Stimulated activated CD8-positive, alpha-beta memory T cell treated with anti-CD3 and anti-CD28 coated beads, Interleukin-4, amount 100 ng/mL, for 1 hour (primary cell): Measurements from ENCODE around the gene HDAC4.

Source experiments
- DNase-seq, 2 donors: peaks; one replicate each; pipeline ENCODE4 v3.0.0-alpha.2; 2020; ENCODE audit warnings: low read depth in 2 of 2, low spot score in 1 of 2

Gene HDAC4

GRCh38 chr2:239211396-239212094 lies 189.3 kb downstream of the HDAC4 start:
- DNase-seq = no peak

- DNase-seq = no peak
These were observed 191.0 kb downstream of the HDAC4 start for GRCh38 chr2:239209783-239210182.

DNA sequence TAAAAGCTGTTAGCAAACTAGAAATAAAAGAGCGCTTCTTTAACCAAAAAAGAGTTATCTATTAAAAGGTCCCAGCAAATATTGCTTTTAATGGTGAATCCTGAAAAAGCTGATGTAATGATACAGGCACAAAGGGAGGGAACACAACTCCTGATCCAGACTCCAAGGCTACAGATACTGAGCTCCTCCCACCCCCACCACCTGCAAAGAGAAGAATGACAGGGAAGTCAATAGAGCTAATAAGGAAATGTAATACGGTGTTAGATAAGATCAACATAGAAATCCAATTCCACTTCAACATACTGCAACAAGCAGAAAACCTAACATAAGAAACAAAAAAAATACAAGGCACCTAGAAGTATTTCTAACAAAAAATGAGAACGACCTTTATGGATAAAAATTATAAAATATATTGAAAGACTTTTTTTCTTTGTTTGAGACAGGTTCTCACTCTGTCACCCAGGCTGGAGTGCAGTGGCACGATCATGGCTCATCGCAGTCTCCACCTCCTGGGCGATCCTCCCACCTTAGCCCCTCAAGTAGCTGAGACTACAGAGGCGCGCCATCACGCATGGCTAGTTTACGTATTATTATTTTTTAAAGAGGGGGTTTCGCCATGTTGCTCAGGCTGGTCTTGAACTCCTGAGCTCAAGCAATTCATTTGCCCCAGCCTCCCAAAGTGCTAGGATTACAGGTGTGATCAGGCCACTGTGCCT lies 192.2 kb downstream of the HDAC4 start:
- no peak for DNase-seq

- DNase-seq = no peak
These were observed 194.0 kb downstream of the HDAC4 start for GRCh38 chr2:239206851-239207250.

GRCh38 chr2:239206042-239206441 lies 194.8 kb downstream of the HDAC4 start:
- DNase-seq = no peak

GRCh38 chr2:239204876-239205468 lies 195.8 kb downstream of the HDAC4 start:
- no peak for DNase-seq

GRCh38 chr2:239204136-239204875 lies 196.5 kb downstream of the HDAC4 start:
- DNase-seq = no peak

DNA sequence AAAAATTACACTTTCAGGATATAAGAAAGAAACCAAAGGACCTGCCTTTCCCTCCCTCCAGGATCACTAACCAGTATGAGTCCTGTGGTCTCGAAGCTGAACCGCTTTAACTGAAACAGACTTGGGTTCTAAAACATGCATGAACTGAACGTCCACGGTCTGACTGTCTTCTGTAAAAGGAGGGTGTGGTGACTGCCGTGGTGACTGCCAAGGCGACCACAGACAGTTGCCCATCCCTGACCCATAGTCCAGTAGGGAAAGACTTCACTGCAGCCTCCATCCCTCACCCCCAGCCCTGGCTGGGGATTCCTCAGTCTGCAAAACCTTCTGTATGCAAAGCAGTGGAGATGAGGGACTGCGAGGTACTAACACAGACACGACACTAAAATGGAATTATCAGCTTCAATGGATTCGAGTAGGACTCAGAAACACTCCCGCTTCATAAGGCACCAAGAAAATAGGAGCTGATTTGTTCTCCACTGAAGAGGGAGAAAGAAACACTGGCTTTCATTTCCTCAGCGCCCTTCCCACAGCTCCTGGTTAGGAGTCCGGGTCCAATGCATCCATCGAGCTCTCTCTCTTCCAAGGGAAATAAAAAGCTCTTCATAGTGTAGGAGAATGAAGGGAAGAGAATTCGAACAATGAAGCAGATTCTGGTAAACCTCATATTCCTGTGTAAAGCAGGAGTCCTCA lies 197.2 kb downstream of the HDAC4 start:
- DNase-seq = no peak

DNA sequence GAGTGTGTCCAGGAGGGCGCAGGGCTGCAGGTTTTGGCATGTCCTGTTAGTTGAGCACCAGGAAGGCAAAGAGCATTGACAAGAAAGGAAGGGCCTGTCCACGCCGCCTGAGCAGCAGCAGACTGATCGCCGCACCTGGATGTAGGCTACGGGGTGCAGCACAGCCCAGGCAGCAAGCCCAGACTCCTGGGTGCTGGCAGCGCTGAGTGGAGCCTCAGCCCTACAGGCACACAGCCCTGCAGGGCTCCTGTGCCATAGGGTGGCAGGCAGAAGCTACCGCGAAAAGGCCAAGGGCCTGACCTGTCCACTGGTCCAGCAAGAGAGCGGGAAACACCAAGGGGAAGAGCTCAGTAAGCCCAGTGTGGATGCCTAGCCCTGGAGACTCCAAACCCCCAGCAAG lies 198.0 kb downstream of the HDAC4 start:
- DNase-seq = no peak

GRCh38 chr2:239202343-239202742 lies 198.5 kb downstream of the HDAC4 start:
- no peak for DNase-seq

GRCh38 chr2:239201884-239202283 lies 198.9 kb downstream of the HDAC4 start:
- no peak for DNase-seq

- no peak for DNase-seq
These were observed 199.3 kb downstream of the HDAC4 start for GRCh38 chr2:239201531-239201876.

DNA sequence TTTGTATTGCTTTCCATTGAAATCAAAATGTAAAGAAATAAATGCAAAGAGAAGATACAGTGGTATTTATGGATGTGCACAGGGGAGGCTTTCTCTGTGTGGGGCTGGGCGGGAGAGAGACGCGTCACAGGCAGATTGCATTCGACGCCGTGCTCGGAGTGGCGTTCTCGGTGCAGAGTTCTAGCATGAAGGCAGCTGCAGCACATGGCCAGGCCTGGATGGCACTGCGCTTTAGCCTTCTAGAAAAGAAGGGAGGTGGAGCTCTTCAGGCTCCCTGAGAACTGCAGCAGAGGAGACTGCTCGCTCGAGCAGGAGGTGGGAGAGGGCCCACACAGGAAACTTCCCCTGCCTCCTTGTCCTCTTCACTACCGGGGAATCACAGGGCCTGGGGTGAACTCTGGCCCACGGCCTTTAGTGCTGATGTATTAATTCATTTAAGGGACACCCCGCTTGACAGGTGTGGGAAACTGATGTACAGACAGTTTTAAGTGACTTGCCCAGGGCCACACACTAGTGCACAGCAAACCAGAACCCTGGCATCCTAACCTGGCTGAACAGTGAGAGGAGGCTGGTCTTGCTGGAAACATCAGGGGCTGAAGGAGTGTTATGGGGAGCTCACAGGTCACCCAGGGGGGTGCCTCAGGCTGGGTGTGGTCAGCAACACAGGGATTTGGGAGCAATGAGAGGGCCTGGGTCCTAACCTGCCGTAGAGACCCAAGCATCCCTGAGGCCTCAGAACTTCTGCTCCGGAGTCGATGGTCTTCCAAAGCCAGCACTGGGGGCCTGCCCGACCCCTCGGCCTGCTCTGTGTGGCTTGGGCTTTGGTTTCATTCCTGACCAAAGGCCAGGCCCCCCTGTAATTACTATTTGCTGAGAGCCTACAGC lies 199.9 kb downstream of the HDAC4 start:
- DNase-seq = no peak

GRCh38 chr2:239199041-239199768 lies 201.6 kb downstream of the HDAC4 start:
- DNase-seq = no peak

DNA sequence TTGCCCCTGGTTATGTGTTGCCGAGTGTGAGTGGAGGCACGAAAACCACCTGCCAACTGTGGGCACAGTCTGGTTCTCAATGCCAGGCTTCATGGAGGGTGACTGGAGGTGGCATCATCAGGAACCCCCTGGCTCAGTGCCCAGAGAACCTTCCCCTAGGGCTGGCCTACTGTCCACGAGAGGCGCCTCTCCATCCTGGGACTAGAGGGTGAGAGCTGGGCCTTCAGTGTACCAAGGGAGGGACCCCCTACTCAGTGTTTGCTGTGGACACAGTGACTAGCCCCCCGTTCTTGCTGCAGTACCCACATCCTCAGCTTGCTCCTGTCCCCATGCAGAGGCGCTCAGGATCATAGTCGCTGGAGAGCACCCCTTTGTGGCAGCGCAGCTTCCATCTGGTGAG lies 202.6 kb downstream of the HDAC4 start:
- DNase-seq = no peak

GRCh38 chr2:239197146-239197545 lies 203.7 kb downstream of the HDAC4 start:
- DNase-seq = no peak

- DNase-seq = no peak
These were observed 204.3 kb downstream of the HDAC4 start for GRCh38 chr2:239196474-239197021.

DNA sequence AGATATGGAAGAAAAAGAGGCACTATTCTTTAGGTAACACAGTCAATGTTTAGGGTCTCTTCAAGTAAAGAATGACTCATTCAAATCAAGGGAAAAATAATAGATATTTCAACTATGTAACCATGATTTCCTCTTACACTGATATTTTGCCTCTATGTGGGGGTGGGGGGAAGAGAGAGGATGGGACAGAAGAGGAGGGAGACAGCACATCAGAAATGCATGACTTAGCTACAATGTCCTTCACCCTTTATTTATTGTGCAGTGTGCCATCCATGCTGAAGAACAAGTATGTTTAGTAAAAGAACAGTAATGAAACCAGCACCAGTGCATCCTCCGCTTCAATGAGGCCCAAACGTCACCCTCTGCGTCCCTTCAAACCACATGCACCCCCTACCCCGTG lies 204.8 kb downstream of the HDAC4 start:
- DNase-seq = no peak

- no peak for DNase-seq
These were observed 205.4 kb downstream of the HDAC4 start for GRCh38 chr2:239195318-239195871.
